Non-pigmented ciliary epithelial cell (primary cell): Measurements from ENCODE around the gene IQCE.
"Not testable (repeated sequence)": the region's sequence is repeated elsewhere in the genome, so short reads cannot be mapped to it uniquely, and the experiment has no call there.

Experiments used
- DNase-seq: peaks from one replicate; pipeline ENCODE4 v3.0.0-alpha.2; 2010; ENCODE audit warnings: low read depth

IQCE gene

DNA sequence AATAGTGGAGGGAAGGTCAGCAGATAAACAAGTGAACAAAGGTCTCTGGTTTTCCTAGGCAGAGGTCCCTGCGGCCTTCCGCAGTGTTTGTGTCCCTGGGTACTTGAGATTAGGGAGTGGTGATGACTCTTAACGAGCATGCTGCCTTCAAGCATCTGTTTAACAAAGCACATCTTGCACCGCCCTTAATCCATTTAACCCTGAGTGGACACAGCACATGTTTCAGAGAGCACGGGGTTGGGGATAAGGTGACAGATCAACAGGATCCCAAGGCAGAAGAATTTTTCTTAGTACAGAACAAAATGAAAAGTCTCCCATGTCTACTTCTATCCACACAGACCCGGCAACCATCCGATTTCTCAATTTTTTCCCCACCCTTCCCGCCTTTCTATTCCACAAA is 25.2 kb upstream of the IQCE start:
- not testable (repeated sequence) for DNase-seq

DNA sequence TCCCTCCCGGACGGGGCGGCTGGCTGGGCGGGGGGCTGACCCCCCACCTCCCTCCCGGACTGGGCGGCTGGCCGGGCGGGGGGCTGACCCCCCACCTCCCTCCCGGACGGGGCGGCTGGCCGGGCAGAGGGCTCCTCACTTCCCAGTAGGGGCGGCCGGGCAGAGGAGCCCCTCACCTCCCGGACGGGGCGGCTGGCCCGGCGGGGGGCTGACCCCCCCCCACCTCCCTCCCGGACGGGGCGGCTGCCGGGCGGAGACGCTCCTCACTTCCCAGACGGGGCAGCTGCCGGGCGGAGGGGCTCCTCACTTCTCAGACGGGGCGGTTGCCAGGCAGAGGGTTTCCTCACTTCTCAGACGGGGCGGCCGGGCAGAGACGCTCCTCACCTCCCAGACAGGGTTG is 24.6 kb upstream of the IQCE start:
- not testable (repeated sequence) for DNase-seq

DNA sequence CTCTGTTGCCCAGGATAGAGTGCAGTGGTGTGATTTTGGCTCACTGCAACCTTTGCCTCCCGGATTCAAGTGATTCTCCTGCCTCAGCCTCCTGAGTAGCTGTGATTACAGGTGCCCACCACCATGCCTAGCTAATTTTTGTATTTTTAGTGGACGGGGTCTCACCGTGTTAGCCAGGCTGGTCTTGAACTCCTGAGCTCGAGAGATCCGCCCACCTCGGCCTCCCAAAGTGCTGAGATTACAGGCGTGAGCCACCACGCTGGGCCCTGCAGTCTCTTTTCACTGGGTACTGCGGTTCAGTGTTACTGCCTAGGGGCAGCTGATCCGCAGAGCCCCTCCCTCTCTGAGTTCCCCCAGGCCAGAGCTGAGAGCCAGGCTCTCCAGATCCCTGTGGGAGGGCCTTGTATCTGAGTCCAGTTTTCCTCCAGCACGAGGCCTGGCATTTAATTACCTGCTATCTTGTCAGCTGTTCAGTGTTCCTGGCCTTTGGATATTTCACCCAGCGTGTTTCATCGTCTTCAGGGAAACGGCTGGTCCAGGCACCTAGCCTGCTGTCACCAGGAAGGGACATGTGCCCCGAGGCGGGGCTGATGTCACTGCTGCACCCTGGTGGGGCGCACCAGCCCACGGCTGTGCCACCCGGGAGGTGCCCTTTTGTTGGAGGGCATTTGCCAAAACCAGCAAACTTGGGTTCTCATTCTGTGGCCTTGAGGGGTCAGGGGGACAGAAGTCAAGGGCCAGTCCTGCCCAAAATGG is 22.7 kb upstream of the IQCE start:
- not testable (repeated sequence) for DNase-seq

DNA sequence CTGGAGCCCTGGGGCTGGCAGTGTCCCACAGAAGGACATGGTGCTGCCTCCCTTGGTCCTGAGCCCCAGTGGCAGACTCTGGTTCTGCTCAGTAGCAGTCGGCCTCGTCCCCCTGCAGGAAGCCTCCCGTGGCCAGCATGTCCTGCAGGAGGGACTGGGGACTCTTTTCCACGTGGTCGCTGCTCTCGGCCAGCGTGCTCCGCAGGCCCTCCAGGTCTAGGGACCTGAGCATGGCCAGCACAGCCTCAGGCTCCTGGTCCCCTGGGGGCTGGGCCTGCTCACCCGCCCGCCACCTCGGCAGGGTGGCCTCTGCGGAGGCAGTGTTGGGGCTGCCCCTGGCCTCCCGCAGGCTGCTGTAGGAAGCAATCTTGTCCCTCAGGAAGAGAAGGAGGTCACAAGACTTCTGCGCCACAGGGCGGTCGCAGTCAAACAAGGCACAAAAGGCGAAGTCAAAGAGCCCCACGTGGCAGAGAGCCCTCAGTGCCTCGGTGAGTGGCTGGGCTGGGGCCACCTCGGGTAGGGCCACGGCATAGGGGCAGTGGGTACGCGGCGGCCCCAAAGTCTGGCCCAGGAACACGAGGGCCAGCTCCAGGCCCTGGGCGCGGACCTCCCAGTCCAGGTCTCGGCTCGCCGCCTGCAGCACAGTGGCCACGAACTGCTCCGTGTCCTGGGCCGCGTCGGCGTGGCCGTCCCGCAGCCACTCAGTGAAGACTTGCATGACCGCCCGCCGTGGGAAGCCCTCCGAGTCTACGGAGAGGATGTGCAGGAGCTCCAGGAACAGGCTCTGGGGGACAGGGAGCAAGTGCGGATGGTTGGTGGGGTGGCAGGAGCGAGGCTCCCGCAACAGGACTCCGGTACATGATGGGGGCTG is 20.6 kb upstream of the IQCE start:
- no peak for DNase-seq

DNA sequence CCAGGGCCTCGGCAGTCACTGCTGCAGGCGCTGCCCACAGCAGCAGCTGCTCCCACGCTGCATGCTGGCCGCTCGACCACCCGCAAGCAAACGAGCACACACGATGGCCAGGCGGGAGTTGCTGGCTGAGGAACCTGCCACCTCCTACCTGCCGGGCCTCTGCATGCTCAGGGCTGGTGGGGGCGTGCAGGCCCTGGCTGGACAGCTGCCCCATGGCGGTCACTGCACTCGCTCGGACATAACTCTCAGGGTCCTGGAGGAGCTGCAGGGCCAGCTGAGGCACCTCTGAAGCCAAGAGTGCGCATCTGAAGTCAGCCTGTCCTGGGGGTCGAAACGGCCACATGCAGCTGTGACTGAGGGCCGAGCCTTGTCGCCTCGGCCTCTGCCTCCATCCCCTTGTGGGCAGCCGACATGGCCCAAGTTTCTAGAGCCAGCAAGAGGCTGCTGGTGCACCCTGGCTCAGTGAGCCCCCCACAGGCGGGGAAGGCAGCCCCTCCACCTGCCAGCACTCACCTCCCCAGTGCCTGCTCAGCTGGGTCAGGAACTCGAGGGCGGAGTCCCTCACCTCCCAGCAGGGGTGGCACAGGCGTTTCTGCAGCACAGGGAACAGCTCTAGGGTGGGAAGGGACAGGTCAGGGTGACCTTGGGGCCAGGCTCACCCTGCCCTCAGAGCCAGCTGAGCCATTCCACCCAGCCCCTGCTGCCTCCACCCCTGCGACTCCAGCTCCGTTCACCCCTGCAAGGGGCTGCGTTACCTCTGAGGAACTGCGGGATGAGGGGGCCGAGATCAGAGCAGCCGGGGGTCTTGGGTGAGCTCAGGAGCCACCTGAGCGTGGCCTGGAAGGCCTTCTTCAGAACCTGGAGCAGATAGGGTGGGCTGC is 19.5 kb upstream of the IQCE start:
- no peak for DNase-seq

DNA sequence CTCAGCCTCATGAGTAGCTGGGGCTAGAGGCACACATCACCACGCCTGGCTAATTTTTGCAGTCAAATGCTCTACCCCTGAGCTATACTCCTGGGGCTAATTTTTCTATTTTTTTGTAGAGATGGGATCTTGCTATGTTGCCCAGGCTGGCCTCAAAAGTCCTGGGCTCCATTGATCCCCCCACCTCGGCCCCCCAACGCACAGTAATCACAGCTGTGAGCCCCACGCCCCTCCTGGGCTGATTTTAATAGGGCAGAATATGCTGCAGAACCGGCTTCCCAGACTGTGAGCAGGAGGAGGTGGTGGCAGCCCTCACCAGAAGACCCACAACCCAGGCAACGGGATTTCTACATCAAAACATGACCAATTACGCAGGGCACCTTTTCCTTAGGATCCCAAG is 18.6 kb upstream of the IQCE start:
- no peak for DNase-seq

DNA sequence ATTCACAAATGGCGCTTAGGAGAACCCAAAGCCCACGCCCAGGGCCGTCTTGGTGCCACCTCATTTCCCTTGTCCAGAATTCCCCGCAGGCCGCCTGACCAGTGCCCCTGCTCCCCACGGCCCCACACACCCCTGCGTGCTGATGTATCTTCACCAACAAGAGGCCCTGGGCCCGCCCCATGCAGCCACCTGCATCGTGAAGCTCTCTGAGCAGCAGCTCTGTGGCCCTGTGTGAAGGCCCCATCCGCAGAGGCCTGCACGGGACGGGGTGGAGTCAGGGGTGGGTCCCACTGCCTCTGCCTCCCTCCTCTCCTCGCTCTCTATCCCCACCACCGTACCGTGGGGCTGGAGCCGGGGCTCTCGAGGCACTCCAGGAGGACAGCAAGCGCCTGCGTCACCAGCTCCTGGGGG is 18.1 kb upstream of the IQCE start:
- DNase-seq = no peak

DNA sequence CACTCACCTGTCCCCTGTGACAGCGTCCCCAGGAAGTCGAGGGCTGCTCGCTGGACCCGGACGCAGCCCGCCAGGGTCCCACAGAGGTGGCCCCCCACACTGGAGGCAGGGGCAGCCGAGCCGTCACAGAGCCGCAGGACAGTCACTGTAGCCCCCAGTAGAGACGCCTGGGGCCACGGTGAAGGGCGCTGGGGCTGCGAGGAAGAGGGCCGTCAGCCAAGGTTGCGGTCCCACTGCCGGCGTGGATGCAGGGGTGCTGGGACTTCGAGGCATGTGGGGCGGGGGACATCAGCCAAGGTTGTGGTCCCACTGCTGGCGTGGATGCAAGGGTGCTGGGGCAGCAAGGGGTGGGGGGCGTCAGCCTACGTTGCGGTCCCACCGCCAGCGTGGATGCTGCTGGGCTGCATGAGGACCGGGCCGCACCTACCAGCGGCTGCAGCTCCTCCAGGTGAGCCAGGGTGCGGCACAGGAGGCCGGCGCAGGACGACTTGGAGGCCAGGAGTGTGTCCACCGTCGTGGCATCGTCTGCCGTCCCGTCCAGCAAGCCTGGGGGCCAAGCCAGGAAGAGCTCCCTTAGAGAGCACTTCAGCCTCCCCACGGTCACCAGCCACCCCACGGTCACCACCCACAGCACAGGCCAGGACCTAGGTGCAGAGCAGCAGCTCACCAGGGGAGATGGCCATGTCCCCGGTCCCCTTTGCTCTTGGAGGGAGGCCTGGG is 17.3 kb upstream of the IQCE start:
- no peak for DNase-seq

DNA sequence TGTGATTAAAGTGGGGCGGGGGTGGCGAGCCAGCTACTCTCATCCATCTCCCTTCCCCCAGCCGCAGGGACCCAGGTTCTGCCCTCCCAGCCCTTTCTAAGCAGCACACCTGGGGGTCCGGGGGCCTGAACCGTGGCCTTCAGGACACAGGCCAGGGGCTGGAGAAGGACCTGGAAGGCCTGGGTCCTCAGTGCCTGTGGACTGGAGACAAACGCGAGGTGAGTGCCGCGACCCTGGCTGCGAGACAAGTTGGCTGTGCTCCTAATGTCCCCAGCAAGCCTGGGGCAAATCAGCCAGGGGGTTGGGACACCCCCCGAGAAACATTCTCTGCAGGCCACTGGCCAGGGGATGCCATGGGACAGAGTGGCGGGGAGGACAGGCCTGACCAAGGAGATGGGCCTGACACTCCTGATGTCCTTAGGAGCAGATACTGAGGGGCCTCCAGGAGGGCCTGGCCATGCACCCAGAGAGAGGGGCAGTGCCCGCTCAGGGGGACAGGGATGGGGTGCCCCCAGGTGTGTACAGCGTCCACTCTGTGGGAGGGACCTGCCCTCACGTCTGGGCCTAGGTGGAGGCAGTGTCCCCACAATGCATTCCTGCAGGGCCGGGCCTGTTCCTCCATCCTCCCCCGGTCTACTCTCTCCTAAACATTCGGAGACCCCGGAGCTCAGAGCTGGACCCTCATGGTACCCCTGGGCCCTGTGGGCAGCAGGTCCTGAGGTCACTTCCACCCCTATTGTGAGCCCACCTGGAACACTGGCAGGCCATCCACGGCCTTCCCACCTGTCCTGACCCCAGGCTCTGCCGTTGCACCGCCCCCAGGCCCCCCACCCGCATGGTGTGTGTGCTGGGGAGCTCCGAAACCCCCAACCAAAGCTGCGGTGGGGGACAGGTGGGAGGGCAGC is 16.5 kb upstream of the IQCE start:
- no peak for DNase-seq

DNA sequence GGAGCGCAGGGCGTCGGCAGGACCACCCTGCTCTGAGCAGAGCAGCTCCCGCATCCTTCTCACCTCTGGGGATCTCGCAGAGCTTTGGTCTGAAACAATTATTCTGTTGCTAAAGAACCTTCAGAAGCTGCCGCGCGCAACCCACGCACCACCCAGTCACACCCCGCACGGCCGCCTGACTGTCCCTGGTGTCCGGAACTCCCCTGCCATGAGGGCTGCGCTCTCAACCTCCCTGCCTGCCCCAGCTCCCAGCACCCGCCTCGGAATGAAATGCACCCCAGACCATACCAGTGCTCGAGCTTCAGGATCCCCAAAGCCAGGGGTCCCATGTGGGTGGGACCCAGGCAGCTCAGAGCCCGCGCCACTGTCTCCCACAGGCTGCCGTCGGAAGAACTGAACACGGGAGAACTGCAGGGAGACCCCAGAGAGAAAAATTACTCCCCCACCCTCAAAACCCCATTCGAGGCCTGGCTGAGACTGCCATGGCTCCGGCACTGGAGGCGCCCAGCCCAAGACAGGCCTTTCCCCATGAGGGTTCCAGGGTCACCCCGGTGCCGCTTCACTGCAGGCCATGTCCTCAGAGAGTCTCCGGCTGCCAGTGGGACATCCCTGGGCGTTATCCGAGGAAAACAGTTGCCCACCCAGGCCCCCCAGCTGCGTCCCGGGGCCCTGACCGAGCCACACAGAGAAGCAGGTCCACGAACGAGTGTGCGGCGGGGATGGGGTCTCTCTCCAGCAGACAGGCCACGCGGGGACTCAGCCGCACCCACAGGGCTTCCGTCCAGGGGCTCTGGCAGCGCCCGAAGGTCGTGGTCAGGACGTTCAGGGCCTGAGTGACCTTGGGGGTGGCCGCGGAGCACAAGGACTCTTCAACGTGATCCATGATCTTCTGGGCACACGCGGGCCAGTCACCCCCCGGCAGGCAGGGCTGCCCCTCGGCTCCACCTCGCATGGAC is 15.6 kb upstream of the IQCE start:
- no peak for DNase-seq

DNA sequence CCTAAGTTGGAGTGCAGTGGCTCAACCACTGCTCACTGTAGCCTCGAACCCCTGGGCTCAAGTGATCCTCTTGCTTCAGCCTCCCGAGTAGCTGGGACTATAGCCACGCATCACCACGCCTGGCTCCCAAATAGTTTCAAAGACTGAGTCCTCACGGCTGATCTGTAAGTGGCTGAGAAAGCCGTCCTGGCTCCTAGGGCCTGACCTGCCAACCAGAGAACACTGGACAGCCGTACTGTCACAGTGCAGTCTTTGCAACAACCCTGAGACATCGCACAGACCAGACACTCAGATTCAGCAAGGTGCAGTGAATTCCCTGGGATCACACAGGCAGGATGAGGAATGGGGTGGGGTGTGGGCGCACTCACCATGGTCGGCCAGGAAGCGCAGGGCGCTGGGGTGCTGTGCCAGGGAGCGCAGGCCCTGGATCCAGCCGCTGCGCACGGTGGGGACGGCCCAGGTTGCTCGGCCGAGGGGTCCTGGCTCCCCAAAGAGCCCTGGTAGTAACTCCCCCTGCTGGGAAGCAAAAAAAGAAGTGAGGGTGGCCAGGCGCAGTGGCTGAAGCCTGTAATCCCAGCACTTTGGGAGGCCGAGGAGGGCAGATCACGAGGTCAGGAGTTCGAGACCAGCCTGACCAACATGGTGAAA is 14.1 kb upstream of the IQCE start:
- no peak for DNase-seq

DNA sequence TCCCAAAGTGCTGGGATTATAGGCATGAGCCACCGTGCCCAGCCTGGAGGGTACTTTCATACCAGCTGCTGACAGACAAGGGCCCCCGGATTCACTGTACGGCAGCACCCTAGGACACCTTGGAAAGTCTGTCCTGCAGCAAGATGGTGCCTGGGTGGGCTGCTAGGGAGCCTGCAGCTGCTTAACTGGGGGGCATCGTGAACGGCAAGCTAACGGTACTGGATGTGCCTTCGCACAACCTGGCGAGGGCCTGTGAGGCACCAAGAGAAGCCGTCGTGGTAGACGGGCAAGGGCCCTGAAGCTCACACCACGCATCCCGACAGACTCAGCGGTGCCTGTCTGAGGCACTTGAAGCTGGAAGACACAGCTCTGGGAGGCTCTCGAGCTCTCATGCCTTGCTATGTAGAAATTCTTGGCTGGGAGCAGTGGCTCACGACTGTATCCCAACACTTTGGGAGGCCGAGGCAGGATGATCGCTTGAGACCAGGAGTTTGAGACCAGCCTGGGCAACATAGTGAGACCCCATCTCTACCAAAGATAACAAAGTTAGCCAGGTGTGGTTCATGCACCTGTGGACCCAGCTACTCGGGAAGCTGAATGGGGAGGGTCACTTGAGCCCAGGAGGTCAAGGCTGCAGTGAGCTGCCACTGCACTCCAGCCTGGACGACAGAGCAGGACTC is 12.9 kb upstream of the IQCE start:
- DNase-seq = no peak

DNA sequence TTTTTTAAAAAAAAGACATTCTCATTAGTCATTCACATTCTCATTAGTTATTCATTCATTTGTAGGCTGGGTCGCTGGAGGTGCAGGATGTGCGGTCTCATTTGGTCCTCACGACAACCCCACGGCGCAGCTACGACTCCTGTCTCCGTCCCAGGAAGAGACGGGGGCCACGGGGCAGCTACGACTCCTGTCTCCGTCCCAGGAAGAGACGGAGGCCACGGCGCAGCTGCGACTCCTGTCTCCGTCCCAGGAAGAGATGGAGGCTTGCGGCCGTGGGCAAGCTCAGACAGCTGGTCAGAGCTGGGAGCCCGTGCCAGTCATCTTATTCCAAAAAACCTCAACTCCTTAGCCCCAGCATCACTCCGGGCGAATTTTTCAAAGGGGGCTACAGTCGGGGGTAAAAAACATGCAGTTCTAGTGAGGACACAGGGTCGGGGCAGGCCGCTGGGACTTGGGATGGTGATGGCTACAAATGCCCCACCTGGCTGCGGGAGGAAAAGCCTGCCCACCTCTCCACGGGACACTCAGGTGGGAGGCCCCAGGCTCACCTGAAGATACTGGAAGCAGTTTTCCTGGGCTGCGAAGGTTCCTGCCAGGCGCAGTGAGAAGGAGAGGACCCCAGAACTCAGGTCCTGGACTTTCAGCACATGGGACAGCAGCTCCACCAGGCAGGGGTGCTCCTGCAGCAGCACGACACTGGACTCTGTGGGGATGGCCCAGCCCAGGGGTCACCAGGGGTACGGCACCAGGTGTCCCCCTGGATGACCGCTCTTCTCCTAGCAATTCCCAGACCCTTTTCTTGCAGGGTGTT is 11.8 kb upstream of the IQCE start:
- DNase-seq = no peak

DNA sequence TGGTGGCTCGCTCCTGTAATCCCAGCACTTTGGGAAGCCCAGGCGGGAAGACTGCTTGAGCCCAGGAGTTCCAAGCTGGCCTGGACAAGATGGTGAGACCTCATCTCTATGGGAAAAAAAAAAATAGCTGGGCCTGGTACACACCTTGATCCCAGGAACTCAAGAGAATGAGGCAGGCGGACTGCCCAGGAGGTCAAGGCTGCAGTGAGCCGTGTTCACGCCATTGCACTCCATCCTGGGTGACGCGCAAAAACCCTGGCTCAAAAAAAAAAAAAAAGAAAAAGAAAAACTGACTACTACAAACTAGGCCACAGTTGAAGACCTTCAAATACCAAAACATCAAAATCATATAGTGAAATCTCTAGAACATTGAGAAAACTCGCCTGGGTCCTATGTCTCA is 7.4 kb upstream of the IQCE start:
- no peak for DNase-seq

DNA sequence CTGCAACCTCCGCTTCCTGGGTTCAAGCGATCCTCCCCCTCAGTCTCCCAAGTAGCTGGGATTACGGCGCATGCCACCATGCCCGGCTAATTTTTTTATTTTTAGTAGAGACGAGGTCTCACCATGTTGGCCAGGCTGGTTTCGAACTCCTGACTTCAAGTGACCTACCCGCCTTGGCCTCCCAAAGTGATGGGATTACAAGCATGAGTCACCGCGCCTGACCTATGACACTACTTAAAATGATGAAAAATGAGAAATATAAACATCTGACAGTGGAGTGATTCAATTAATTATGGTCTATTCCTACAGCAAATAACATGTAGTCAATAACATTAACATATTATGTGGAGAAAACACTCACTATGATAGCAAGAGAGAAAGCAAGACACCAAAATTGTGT is 5.7 kb upstream of the IQCE start:
- no peak for DNase-seq

DNA sequence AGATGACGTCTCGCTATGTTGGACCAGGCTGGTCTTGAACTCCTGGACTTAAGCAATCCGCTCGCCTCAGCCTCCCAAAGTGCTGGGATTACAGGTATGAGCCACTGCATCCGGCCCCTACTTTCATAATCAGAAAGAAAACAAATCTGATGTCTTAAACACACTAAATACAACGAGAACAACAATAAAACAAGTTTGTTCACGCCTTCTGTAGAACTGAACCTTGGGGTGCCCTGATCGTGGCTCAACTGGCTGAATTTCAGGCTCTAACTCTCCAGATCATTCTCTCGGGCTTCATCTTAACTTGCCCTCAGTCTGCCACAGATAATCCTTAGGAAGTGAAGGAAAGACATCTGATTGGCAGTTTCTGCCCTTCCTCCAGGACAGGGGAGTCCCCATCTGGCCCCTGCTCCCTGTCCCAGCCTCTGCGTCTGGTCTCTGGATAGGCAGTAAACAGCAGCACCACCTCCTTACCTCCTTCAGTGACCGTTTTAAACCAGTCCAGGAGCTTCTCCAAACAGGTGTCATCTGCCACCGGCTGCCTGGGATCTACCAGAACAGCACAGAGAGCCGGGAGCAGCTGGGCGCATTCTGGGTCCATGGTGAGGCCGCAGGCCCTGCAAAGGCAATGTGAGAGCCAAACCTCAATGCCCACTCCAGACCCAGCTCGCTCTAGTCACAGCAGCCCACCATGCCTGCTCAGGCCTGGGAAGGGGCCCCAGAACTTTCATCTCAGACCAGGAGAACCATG is 4.8 kb upstream of the IQCE start:
- no peak for DNase-seq

DNA sequence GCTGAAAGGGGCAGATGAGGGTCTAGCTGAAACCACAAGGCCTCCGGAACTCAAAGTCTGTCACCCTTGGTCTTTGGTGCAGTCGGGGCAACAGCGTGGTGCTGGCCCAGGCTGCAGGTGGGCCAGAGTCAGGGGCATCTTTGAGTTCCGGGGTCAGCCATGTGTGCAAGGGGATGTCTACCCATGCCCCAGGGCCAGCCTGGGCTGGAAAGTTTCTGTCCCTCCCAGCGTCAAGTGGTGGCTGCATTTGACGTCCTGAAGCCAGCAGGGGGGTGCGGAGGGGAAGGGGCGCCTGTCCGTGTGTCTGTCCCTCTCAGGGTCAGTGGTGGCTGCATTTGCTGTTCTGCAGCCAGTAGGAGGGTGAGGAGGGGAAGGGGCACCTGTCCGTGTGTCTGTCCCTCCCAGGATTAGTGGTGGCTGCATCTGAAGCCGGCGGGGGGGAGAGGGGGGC is 4.1 kb upstream of the IQCE start:
- DNase-seq = no peak
